Measurements from ENCODE around the gene RTN4R.
"Not testable (repeated sequence)": the region's sequence is repeated elsewhere in the genome, so short reads cannot be mapped to it uniquely, and the experiment has no call there.

GRCh38 chr22:20308806-20309650, 40.9 kb upstream of the RTN4R start:
- TF ChIP-seq CTCF (IDR thresholded peaks at IDR 0.05); TCF7L2 (IDR thresholded peaks at IDR 0.05; ENCODE audit: low read depth, low read length): not testable (repeated sequence)

All from Panc1 (cell line).